ENCODE results near the gene STIMATE. TPM values are rescaled to one million over a fixed set of nuclear protein-coding genes. Genes with fewer than 3 reads are reported as not detected.

STIMATE gene
- total and polyA plus RNA-seq, 4 donors = 14.0 to 24.4 (median 20.9) TPM

GRCh38 chr3:52805270-52806039, 91.9 kb downstream of the STIMATE start:
- H3K4me3 ChIP-seq (ENCODE audit: low read depth in 1 of 3, low read length in 3 of 3) = no peak overlapping the region
- no peaks in the 10 kb centered on the region for H3K9me3 ChIP-seq (ENCODE audit: control insufficient read depth in 4 of 4, low read length in 3 of 4)
- no peak overlapping the region for H3K27ac ChIP-seq (ENCODE audit: low read depth in 1 of 2, low read length in 2 of 2)
- 87% methylated on average over 19 of the region's 19 CpGs for whole genome bisulfite sequencing
- peaks cover 0 to 11% (median 3%) of the 10 kb centered on the region in 4 donors for H3K4me1 ChIP-seq (ENCODE audit: control insufficient read depth in 4 of 4, insufficient read depth in 4 of 4, low read length in 3 of 4)
- no peak overlapping the region for H3K9ac ChIP-seq (ENCODE audit: low read depth in 1 of 2, low read length in 2 of 2)
- no peak for DNase-seq (ENCODE audit: low spot score)
- TF ChIP-seq RXRA (IDR thresholded peaks at IDR 0.05) (no peak), YY1 (IDR thresholded peaks at IDR 0.05) (no peak), HNF4G (IDR thresholded peaks at IDR 0.05) (no peak), MAX (IDR thresholded peaks at IDR 0.05) (no peak), FOXA2 (IDR thresholded peaks at IDR 0.05) (no peak), TAF1 (conservative IDR thresholded peaks at IDR 0.05) (no peak), GABPA (IDR thresholded peaks at IDR 0.05 in 1 of 2, conservative IDR thresholded peaks at IDR 0.05 in 1 of 2) (no peak), RAD21 (IDR thresholded peaks at IDR 0.05) (no peak), HNF4A (conservative IDR thresholded peaks at IDR 0.05) (no peak), ATF3 (IDR thresholded peaks at IDR 0.05) (no peak), ZBTB33 (IDR thresholded peaks at IDR 0.05) (no peak), SP1 (IDR thresholded peaks at IDR 0.05) (no peak), JUND (IDR thresholded peaks at IDR 0.05) (no peak), CTCF (IDR thresholded peaks at IDR 0.05; ENCODE audit: low read depth, low read length, missing input control) (no peak), EGR1 (IDR thresholded peaks at IDR 0.05; ENCODE audit: low read depth in 2 of 2) (no peak)
- H3K27me3 ChIP-seq (ENCODE audit: control insufficient read depth in 4 of 4, insufficient read depth in 4 of 4, low read length in 3 of 4) = no peaks in the 10 kb centered on the region
- peaks cover 32 to 85% (median 66%) of the 10 kb centered on the region in 4 donors for H3K36me3 ChIP-seq (ENCODE audit: control insufficient read depth in 4 of 4, insufficient read depth in 3 of 4, low read depth in 1 of 4, low read length in 3 of 4)

GRCh38 chr3:52801839-52802238, 95.5 kb downstream of the STIMATE start:
- peaks cover 35 to 90% (median 69%) of the 10 kb centered on the region in 4 donors for H3K36me3 ChIP-seq (ENCODE audit: control insufficient read depth in 4 of 4, insufficient read depth in 3 of 4, low read depth in 1 of 4, low read length in 3 of 4)
- TF ChIP-seq HNF4G (IDR thresholded peaks at IDR 0.05) = no peak
- 80% methylated on average over 5 of the region's 5 CpGs for WGBS

More at GRCh38 chr3:52801839-52802238, 95.5 kb downstream of the STIMATE start:
- Histone ChIP-seq H3K9ac (ENCODE audit: low read depth in 1 of 2, low read length in 2 of 2) (no peak overlapping the region), H3K9me3 (ENCODE audit: control insufficient read depth in 4 of 4, low read length in 3 of 4) (no peaks in the 10 kb centered on the region), H3K4me1 (ENCODE audit: control insufficient read depth in 4 of 4, insufficient read depth in 4 of 4, low read length in 3 of 4) (peaks cover 15 to 37% (median 31%) of the 10 kb centered on the region in 4 donors), H3K27me3 (ENCODE audit: control insufficient read depth in 4 of 4, insufficient read depth in 4 of 4, low read length in 3 of 4) (no peaks in the 10 kb centered on the region), H3K27ac (ENCODE audit: low read depth in 1 of 2, low read length in 2 of 2) (no peak overlapping the region), H3K4me3 (ENCODE audit: low read depth in 1 of 3, low read length in 3 of 3) (no peak overlapping the region)
- DNase-seq (ENCODE audit: low spot score) = no peak
